22Rv1 (cell line): ENCODE measurements around the gene UNC5CL.

Experiments used
- ZFX ChIP-seq: fragments of 450-650 bp; IDR thresholded peaks from 2 replicates; pipeline ENCODE4 v1.6.1; 2017; ENCODE audit warnings: antibody characterized with exemption, borderline replicate concordance
- TF ChIP-seq, protein P1 (sequence below): fragments of 450-650 bp; IDR thresholded peaks from 2 replicates; pipeline ENCODE4 v1.5.1; 2017; ENCODE audit warnings: mild to moderate bottlenecking

DNA sequence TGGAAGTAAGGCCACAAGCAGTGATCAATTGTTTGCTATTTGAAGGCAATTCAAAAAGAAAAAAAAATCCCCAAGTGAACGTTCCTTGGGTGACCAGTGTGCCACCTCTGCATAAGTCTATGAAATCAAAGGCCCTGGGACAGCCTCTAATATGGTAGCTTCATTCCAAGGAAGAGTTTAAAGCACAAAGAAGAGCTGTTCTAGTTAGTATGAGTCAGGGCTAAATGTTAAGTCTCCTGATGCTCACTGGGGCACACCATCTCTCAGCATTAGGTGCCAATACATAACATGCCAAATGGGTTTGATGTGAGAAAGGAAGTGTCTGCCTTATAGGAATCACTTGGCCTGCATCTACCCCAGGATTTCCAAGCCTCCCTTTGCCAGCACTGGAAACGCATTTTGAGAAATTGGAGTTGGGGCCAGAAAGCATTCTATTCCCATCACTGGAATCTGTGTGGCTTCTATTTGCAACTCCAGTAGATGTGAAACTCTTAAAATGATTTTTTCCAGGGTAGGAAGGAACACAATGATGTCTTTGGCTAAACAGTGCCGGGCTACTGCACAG, 13.0 kb downstream of the UNC5CL start:
- TF ChIP-seq, protein P1, sequence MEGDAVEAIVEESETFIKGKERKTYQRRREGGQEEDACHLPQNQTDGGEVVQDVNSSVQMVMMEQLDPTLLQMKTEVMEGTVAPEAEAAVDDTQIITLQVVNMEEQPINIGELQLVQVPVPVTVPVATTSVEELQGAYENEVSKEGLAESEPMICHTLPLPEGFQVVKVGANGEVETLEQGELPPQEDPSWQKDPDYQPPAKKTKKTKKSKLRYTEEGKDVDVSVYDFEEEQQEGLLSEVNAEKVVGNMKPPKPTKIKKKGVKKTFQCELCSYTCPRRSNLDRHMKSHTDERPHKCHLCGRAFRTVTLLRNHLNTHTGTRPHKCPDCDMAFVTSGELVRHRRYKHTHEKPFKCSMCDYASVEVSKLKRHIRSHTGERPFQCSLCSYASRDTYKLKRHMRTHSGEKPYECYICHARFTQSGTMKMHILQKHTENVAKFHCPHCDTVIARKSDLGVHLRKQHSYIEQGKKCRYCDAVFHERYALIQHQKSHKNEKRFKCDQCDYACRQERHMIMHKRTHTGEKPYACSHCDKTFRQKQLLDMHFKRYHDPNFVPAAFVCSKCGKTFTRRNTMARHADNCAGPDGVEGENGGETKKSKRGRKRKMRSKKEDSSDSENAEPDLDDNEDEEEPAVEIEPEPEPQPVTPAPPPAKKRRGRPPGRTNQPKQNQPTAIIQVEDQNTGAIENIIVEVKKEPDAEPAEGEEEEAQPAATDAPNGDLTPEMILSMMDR: no peak
- TF ChIP-seq ZFX: no peak
